GM12878 (cell line): ENCODE measurements around the gene OCLN. TPM values are rescaled to one million over a fixed set of nuclear protein-coding genes. Genes with fewer than 3 reads are reported as not detected.

Source experiments
- ATAC-seq: fragments of 200-7000 bp; cut with Tn5 transposase; 3 replicates; pipeline ENCODE4 v1.9.1; 2020; ENCODE audit warnings: mild to moderate bottlenecking, moderate library complexity
- BruUV-seq: library from RNA; stranded (reverse); fragments of 400-500 nt; replicated peaks from 2 replicates; lab custom pipeline; 2021; lab: Mats Ljungman, UMichigan
- CTCF ChIA-PET: fragments of 300-600 bp; sonication (Branson Sonifier 250); formaldehyde crosslinking; extraction: SDS; loops from one replicate; lab custom pipeline; 2021; ENCODE audit warnings: inconsistent platforms; lab: Yijun Ruan, JAX
- POLR2A ChIA-PET: fragments of 350-600 bp; formaldehyde crosslinking; extraction: SDS; loops from one replicate; lab custom pipeline; 2021; ENCODE audit warnings: inconsistent platforms; lab: Charles Lee
- RAD21 ChIA-PET: fragments of 300-600 bp; sonication (Branson Sonifier 250); formaldehyde crosslinking; loops from one replicate; lab custom pipeline; 2023; ENCODE audit warnings: antibody characterized with exemption; ENCODE audit not compliant: unreplicated experiment; lab: Charles Lee
- SMC1A ChIA-PET: fragments of 300-600 bp; sonication (Branson Sonifier 250); formaldehyde crosslinking; loops from one replicate; lab custom pipeline; 2023; ENCODE audit not compliant: unreplicated experiment, uncharacterized antibody; lab: Charles Lee
- DNase-seq: peaks from one replicate; pipeline ENCODE4 v3.0.0-alpha.2; 2011; ENCODE audit warnings: low read depth, low spot score
- FAIRE-seq: peaks from 3 replicates; lab custom pipeline; 2011; peaks lifted over from hg19 to GRCh38; lab: Jason Lieb, UNC
- H2AFZ ChIP-seq: 2 replicates; pipeline ENCODE4 v1.6.0; 2011; ENCODE audit warnings: low read depth, low read length, control low read depth; ENCODE audit not compliant: control insufficient read depth
- H3K27ac ChIP-seq: 2 replicates; pipeline ENCODE4 v1.5.1; 2011; ENCODE audit warnings: control low read depth; ENCODE audit not compliant: control insufficient read depth, insufficient read depth
- H3K27me3 ChIP-seq, 2 experiments: replicated peaks in 1 of 2; 2 replicates each; pipeline versions ENCODE4 v1.6.0 to v1.6.1; 2011; ENCODE audit warnings: low read length in 1 of 2; ENCODE audit not compliant: control insufficient read depth in 2 of 2, insufficient read depth in 2 of 2
- H3K36me3 ChIP-seq, 2 experiments: 2 replicates each; pipeline ENCODE4 v1.5.1; 2011; ENCODE audit warnings: low read length in 1 of 2; ENCODE audit not compliant: control insufficient read depth in 2 of 2, insufficient read depth in 2 of 2
- H3K4me1 ChIP-seq: 2 replicates; pipeline ENCODE4 v1.6.1; 2011; ENCODE audit warnings: mild to moderate bottlenecking, low read length, moderate library complexity, mixed read lengths; ENCODE audit not compliant: control insufficient read depth, insufficient read depth
- H3K4me2 ChIP-seq: 2 replicates; pipeline ENCODE4 v1.6.0; 2011; ENCODE audit warnings: control low read depth; ENCODE audit not compliant: control insufficient read depth, insufficient read depth
- H3K4me3 ChIP-seq: fragments of 200-600 bp; sonication (generic); 2 replicates; pipeline ENCODE4 v1.5.1; 2016
- H3K79me2 ChIP-seq: 2 replicates; pipeline ENCODE4 v1.6.0; 2011; ENCODE audit warnings: low read length; ENCODE audit not compliant: control insufficient read depth, insufficient read depth
- H3K9ac ChIP-seq: 2 replicates; pipeline ENCODE4 v1.8.0; 2011; ENCODE audit warnings: low read length, control low read depth, mixed read lengths; ENCODE audit not compliant: control insufficient read depth, insufficient read depth
- H3K9me3 ChIP-seq: replicated peaks from 3 replicates; pipeline ENCODE4 v1.5.1; 2011; ENCODE audit warnings: mild to moderate bottlenecking, low read length; ENCODE audit not compliant: control insufficient read depth, insufficient read depth
- H4K20me1 ChIP-seq: 2 replicates; pipeline ENCODE4 v1.6.0; 2011; ENCODE audit not compliant: control insufficient read depth, insufficient read depth
- CEBPB ChIP-seq, 2 experiments: fragments of 150-350 bp in 1 of 2; IDR thresholded peaks; 2 replicates each; pipeline ENCODE4 v1.6.1; 2012 to 2014; ENCODE audit warnings: low read depth in 2 of 2, low read length in 2 of 2, borderline replicate concordance in 1 of 2, inconsistent platforms in 1 of 2
- DPF2 ChIP-seq: fragments of 450-650 bp; IDR thresholded peaks from 2 replicates; pipeline ENCODE4 v1.6.1; 2017; ENCODE audit warnings: mild to moderate bottlenecking
- EED ChIP-seq: sonication (generic); IDR thresholded peaks from 2 replicates; pipeline ENCODE4 v1.6.1; 2016; ENCODE audit warnings: antibody characterized with exemption, low read depth
- MEF2B ChIP-seq: fragments of 450-650 bp; IDR thresholded peaks from 2 replicates; pipeline ENCODE4 v1.6.1; 2018; ENCODE audit warnings: mild to moderate bottlenecking, moderate library complexity; ENCODE audit not compliant: partially characterized antibody, poor library complexity, severe bottlenecking
- SMARCA5 ChIP-seq: fragments of 450-650 bp; IDR thresholded peaks from 2 replicates; pipeline ENCODE4 v1.6.1; 2017; ENCODE audit warnings: mild to moderate bottlenecking
- TCF7 ChIP-seq: IDR thresholded peaks from 2 replicates; pipeline ENCODE4 v1.6.1; 2014; ENCODE audit warnings: antibody characterized with exemption, borderline replicate concordance
- ZNF274 ChIP-seq: IDR thresholded peaks from one replicate; pipeline ENCODE4 v1.8.0; 2011; ENCODE audit not compliant: insufficient read length, insufficient read depth
- WGBS: methylation state at CpG from one replicate; pipeline ENCODE4 v1.1.6; 2016; ENCODE audit warnings: low lambda C conversion rate; ENCODE audit not compliant: insufficient replicate concordance, insufficient coverage; ENCODE audit errors: missing lambda C conversion rate; 5-methylcytosine and 5-hydroxymethylcytosine counted together
- in situ Hi-C: fragments of 300-500 bp; cut with MboI; formaldehyde crosslinking; loops from 9 replicates; pipeline ENCODE4 v1.14.3; 2018; ENCODE audit warnings: mixed read lengths
- intact Hi-C: fragments of 100-400 bp; cut with micrococcal nuclease; formaldehyde crosslinking; loops from one replicate; pipeline ENCODE4 v1.14.2; 2022; ENCODE audit not compliant: unreplicated experiment
- polyA plus RNA-seq, 11 experiments: library from polyadenylated mRNA; depleted of rRNA in 4 of 11; unstranded in 6 of 11; stranded (reverse) in 5 of 11; fragments of >200 nt; fragmentation: Nextera tagmentation in 4 of 11; fragmentation: Illumina TruSeq in 1 of 11; extraction: Ambion mirVana in 4 of 11; extraction: Trizol in 1 of 11; gene quantifications; 1 replicate in 1 of 11; 2 replicates in 10 of 11; pipeline versions ENCODE4 v1.2.1 to v1.2.3, GENCODE V29; 2011 to 2016; ENCODE audit warnings: inconsistent platforms in 2 of 11, missing spikeins in 2 of 11, low read depth in 1 of 11
- total RNA-seq, 4 experiments: library from RNA; depleted of rRNA in 3 of 4; stranded (reverse); fragments of >200 nt in 3 of 4; fragmentation: Illumina TruSeq in 1 of 4; extraction: Trizol in 1 of 4; gene quantifications; 2 replicates each; pipeline versions ENCODE4 v1.2.1 to v1.2.3, GENCODE V29; 2013 to 2021

The OCLN gene
- total and polyA plus RNA-seq, 10 of the 15 experiments (the other 5 are each of a cell fraction or from before 2014, with no cell fraction given), result 2.0 to 26.5 (median 17.0) TPM

DNA sequence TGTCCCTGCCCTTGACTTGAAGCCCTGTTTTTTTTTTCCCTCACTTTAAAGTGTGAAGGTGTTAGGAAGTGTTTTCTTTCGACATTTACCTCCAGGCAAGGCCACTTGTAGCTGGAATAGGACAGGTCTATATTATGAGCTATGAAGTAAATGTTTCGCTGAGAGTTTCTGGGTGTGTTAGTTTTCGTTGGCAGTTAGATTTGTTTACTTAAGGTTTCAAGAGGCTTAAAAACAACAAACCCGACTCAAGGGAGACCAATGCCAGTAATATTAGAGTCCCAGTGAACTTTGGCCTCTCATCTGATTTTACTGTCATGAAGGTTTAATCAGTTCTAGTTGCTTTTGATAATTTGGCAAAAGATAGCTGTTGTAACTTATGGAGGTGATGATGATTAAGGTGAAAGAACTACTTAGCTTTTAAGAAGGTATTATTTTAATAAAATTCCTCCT lies 25.2 kb downstream of the OCLN start (continued):
- TF ChIP-seq EED (no peak), ZNF274 (no peak), CEBPB (IDR thresholded peaks at IDR 0.05; ENCODE audit: borderline replicate concordance in 1 of 2, low read depth in 2 of 2, low read length in 2 of 2) (no peak), MEF2B (no peak), SMARCA5 (no peak)

DNA sequence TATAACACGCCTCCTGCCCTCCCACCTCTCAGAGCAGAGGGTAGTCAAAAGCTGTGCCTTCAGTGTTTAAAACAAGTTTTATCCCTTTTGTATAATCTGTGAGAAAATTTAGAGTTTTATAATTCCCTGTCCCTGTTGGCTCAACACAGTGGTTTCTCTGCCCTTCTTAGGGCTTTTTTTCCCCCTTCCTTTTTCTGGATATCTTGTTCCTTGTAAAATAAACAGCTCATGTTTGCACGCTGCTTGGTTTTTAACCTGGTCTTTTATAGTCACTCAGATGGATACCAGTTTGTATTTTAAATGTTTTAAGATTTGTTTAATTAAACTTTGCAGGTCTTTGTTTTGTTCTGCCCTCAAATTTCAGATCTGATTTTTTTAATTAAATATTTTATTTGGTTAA lies 26.7 kb downstream of the OCLN start:
- WGBS, result 95% methylated on average over 2 of the region's 2 CpGs
- H3K36me3 ChIP-seq, result peaks cover 0 to 4% of the 10 kb centered on the region in 2 experiments; a peak in 1 of 4 replicates
- in situ Hi-C loops (loop anchor here (25.0 kb wide), 1 partner anchor 1568 kb away; no protein-coding TSS in a partner anchor), intact Hi-C loops (no loop called here)
- BruUV-seq, result no TSS peak
- ChIA-PET RAD21 (no interaction called here), SMC1A (interaction anchor here (0.6 kb wide), 1 partner anchor 353 kb away, joined by 6 read pairs; no protein-coding TSS in a partner anchor), CTCF (interaction anchor here (0.6 kb wide), 1 partner anchor 176 kb away, joined by 3 read pairs; no protein-coding TSS in a partner anchor), POLR2A (interaction anchor here (0.6 kb wide), 1 partner anchor 686 kb away, joined by 6 read pairs; no protein-coding TSS in a partner anchor)
- no peak for DNase-seq
- no peak overlapping the region for H3K4me2 ChIP-seq
- no peak overlapping the region for H2AFZ ChIP-seq
- H3K9me3 ChIP-seq, result no peaks in the 10 kb centered on the region
- H3K9ac ChIP-seq, result no peak overlapping the region
- no peak for FAIRE-seq
- TF ChIP-seq DPF2 (no peak), TCF7 (no peak)
- no peaks in the 10 kb centered on the region for H3K27me3 ChIP-seq
- no peak overlapping the region for H3K27ac ChIP-seq
- no peak overlapping the region for H3K4me3 ChIP-seq
- H4K20me1 ChIP-seq, result no peaks in the 10 kb centered on the region
- no peak for ATAC-seq
- no peaks in the 10 kb centered on the region for H3K4me1 ChIP-seq
- H3K79me2 ChIP-seq, result no peaks in the 10 kb centered on the region
